Measurements from ENCODE around the gene MPP1. TPM values are rescaled to one million over a fixed set of nuclear protein-coding genes. Genes with fewer than 3 reads are reported as not detected.

MPP1 gene
- total and polyA plus RNA-seq, 2 donors (not counting 1 experiment from before 2014, with no cell fraction given): 27.0 to 38.5 TPM

GRCh38 chrX:154774622-154775021 is 30.7 kb downstream of the MPP1 start:
- Histone ChIP-seq H3K36me3 (ENCODE audit: control insufficient read depth, insufficient read depth, low read length) (peaks cover 14% of the 10 kb centered on the region), H3K4me2 (ENCODE audit: extremely low read depth, insufficient read depth, low read length) (no peak overlapping the region), H3K9ac (ENCODE audit: insufficient read depth, low read length) (no peak overlapping the region), H3K4me3 (replicated peaks in 1 of 4; ENCODE audit: control extremely low read depth in 1 of 4, insufficient read depth in 1 of 4, low read depth in 3 of 4, low read length in 4 of 4) (no peak overlapping the region), H3K9me3 (ENCODE audit: control insufficient read depth, insufficient read depth, low read depth, low read length) (no peaks in the 10 kb centered on the region), H4K20me1 (ENCODE audit: control insufficient read depth, extremely low read depth, insufficient read depth, low read length) (no peaks in the 10 kb centered on the region), H3K27ac (ENCODE audit: insufficient read depth, low read length) (no peak overlapping the region), H3K79me2 (ENCODE audit: control insufficient read depth, insufficient read depth, low read length) (no peaks in the 10 kb centered on the region), H2AFZ (ENCODE audit: low read length) (no peak overlapping the region), H3K27me3 (ENCODE audit: control insufficient read depth, insufficient read depth, low read length) (no peaks in the 10 kb centered on the region), H3K4me1 (ENCODE audit: control insufficient read depth, extremely low read depth, insufficient read depth, low read length) (peaks cover 3% of the 10 kb centered on the region)
- no peak for DNase-seq (ENCODE audit: low read depth in 2 of 2)
- TF ChIP-seq CTCF (conservative IDR thresholded peaks at IDR 0.05 in 1 of 2, IDR thresholded peaks at IDR 0.05 in 1 of 2; ENCODE audit: low read depth in 1 of 2, low read length in 2 of 2) (no peak), EZH2 (IDR thresholded peaks at IDR 0.05; ENCODE audit: low read length, missing control alignments) (no peak)

- Histone ChIP-seq H3K36me3 (ENCODE audit: control insufficient read depth, insufficient read depth, low read length) (peaks cover 2% of the 10 kb centered on the region), H2AFZ (ENCODE audit: low read length) (peak within 1 kb of the TSS; percentile 95), H3K79me2 (ENCODE audit: control insufficient read depth, insufficient read depth, low read length) (peaks cover 21% of the 10 kb centered on the region), H3K9ac (ENCODE audit: insufficient read depth, low read length) (peak within 1 kb of the TSS; percentile 83), H3K27me3 (ENCODE audit: control insufficient read depth, insufficient read depth, low read length) (no peaks in the 10 kb centered on the region), H3K9me3 (ENCODE audit: control insufficient read depth, insufficient read depth, low read depth, low read length) (no peaks in the 10 kb centered on the region), H4K20me1 (ENCODE audit: control insufficient read depth, extremely low read depth, insufficient read depth, low read length) (peaks cover 2% of the 10 kb centered on the region), H3K4me2 (ENCODE audit: extremely low read depth, insufficient read depth, low read length) (peak within 1 kb of the TSS; percentile 92), H3K4me1 (ENCODE audit: control insufficient read depth, extremely low read depth, insufficient read depth, low read length) (no peaks in the 10 kb centered on the region), H3K27ac (ENCODE audit: insufficient read depth, low read length) (peak within 1 kb of the TSS; percentile 73), H3K4me3 (replicated peaks in 1 of 4; ENCODE audit: control extremely low read depth in 1 of 4, insufficient read depth in 1 of 4, low read depth in 3 of 4, low read length in 4 of 4) (peak within 1 kb of the TSS; percentile 66 to 86 (median 74))
- peak; percentile 90 to 94 for DNase-seq (ENCODE audit: low read depth in 2 of 2)
- TF ChIP-seq EZH2 (IDR thresholded peaks at IDR 0.05; ENCODE audit: low read length, missing control alignments): no peak
- no peak for TF ChIP-seq CTCF (conservative IDR thresholded peaks at IDR 0.05 in 1 of 2, IDR thresholded peaks at IDR 0.05 in 1 of 2; ENCODE audit: low read depth in 1 of 2, low read length in 2 of 2)
Observed at GRCh38 chrX:154762537-154763296, 42.6 kb downstream of the MPP1 start, which contains the start of gene DKC1. TSS of gene DKC1 (plus strand) at chrX:154762864. CDS start at chrX:154762966, 102 bp downstream.

GRCh38 chrX:154761977-154762536 is 43.2 kb downstream of the MPP1 start:
- H4K20me1 ChIP-seq (ENCODE audit: control insufficient read depth, extremely low read depth, insufficient read depth, low read length): peaks cover 2% of the 10 kb centered on the region
- H3K36me3 ChIP-seq (ENCODE audit: control insufficient read depth, insufficient read depth, low read length): peaks cover 2% of the 10 kb centered on the region
- H3K27me3 ChIP-seq (ENCODE audit: control insufficient read depth, insufficient read depth, low read length): no peaks in the 10 kb centered on the region
- no peaks in the 10 kb centered on the region for H3K4me1 ChIP-seq (ENCODE audit: control insufficient read depth, extremely low read depth, insufficient read depth, low read length)
- peak overlapping the region; percentile 95 for H2AFZ ChIP-seq (ENCODE audit: low read length)
- TF ChIP-seq CTCF (conservative IDR thresholded peaks at IDR 0.05 in 1 of 2, IDR thresholded peaks at IDR 0.05 in 1 of 2; ENCODE audit: low read depth in 1 of 2, low read length in 2 of 2) (no peak), EZH2 (IDR thresholded peaks at IDR 0.05; ENCODE audit: low read length, missing control alignments) (no peak)
- peak overlapping the region; percentile 75 for H3K4me2 ChIP-seq (ENCODE audit: extremely low read depth, insufficient read depth, low read length)
- peak overlapping the region; percentile 61 for H3K27ac ChIP-seq (ENCODE audit: insufficient read depth, low read length)
- peak overlapping the region; percentile 41 to 71 (median 66) for H3K4me3 ChIP-seq (replicated peaks in 1 of 4; ENCODE audit: control extremely low read depth in 1 of 4, insufficient read depth in 1 of 4, low read depth in 3 of 4, low read length in 4 of 4)
- peaks cover 21% of the 10 kb centered on the region for H3K79me2 ChIP-seq (ENCODE audit: control insufficient read depth, insufficient read depth, low read length)
- peak overlapping the region; percentile 17 for H3K9ac ChIP-seq (ENCODE audit: insufficient read depth, low read length)
- no peaks in the 10 kb centered on the region for H3K9me3 ChIP-seq (ENCODE audit: control insufficient read depth, insufficient read depth, low read depth, low read length)
- DNase-seq (ENCODE audit: low read depth in 2 of 2): no peak

All from fibroblast of lung (primary cell).